GM23248 (cell line): Measurements from ENCODE around the gene PTPRD. TPM values are rescaled to one million over a fixed set of nuclear protein-coding genes. Genes with fewer than 3 reads are reported as not detected.

Experiments used
- DNase-seq: peaks from one replicate; pipeline ENCODE4 v3.0.0-alpha.2; 2015
- H2AFZ ChIP-seq: fragments of 200-600 bp; sonication (generic); 2 replicates; pipeline ENCODE4 v1.6.1; 2016; ENCODE audit warnings: antibody characterized with exemption
- H3F3A ChIP-seq: fragments of 200-600 bp; sonication (generic); 2 replicates; pipeline ENCODE4 v1.6.1; 2016; ENCODE audit warnings: mild to moderate bottlenecking, antibody characterized with exemption, mixed run types; ENCODE audit not compliant: insufficient read depth
- H3K27ac ChIP-seq: fragments of 200-600 bp; sonication (generic); 2 replicates; pipeline ENCODE4 v1.5.1; 2016; ENCODE audit warnings: mild to moderate bottlenecking
- H3K27me3 ChIP-seq: fragments of 200-600 bp; sonication (generic); replicated peaks from 2 replicates; pipeline ENCODE4 v1.6.1; 2016; ENCODE audit warnings: mild to moderate bottlenecking; ENCODE audit not compliant: insufficient read depth
- H3K36me3 ChIP-seq: fragments of 200-600 bp; sonication (generic); 2 replicates; pipeline ENCODE4 v1.6.1; 2016; ENCODE audit warnings: low read depth, mild to moderate bottlenecking
- H3K4me1 ChIP-seq: fragments of 200-600 bp; sonication (generic); 2 replicates; pipeline ENCODE4 v1.6.1; 2016; ENCODE audit warnings: mild to moderate bottlenecking; ENCODE audit not compliant: insufficient read depth
- H3K4me2 ChIP-seq: fragments of 200-600 bp; sonication (generic); one replicate; pipeline ENCODE4 v1.6.1; 2016; ENCODE audit warnings: mild to moderate bottlenecking; ENCODE audit not compliant: unreplicated experiment
- H3K4me3 ChIP-seq: fragments of 200-600 bp; sonication (generic); 2 replicates; pipeline ENCODE4 v1.5.1; 2016; ENCODE audit warnings: mild to moderate bottlenecking
- H3K79me2 ChIP-seq: fragments of 200-600 bp; sonication (generic); 2 replicates; pipeline ENCODE4 v1.6.1; 2016; ENCODE audit warnings: mild to moderate bottlenecking; ENCODE audit not compliant: insufficient read depth
- H3K9ac ChIP-seq: fragments of 200-600 bp; sonication (generic); 2 replicates; pipeline ENCODE4 v1.6.1; 2016; ENCODE audit warnings: mild to moderate bottlenecking
- H3K9me2 ChIP-seq: fragments of 200-600 bp; sonication (generic); 2 replicates; pipeline ENCODE4 v1.6.1; 2016; ENCODE audit warnings: mixed run types, mild to moderate bottlenecking, moderate library complexity; ENCODE audit not compliant: insufficient read depth
- H3K9me3 ChIP-seq: fragments of 200-600 bp; sonication (generic); one replicate; pipeline ENCODE4 v1.6.1; 2017; ENCODE audit warnings: low read depth
- H4K20me1 ChIP-seq: fragments of 200-600 bp; sonication (generic); 2 replicates; pipeline ENCODE4 v1.6.0; 2016; ENCODE audit not compliant: insufficient read depth
- EZH2 ChIP-seq: fragments of 200-600 bp; sonication (generic); IDR thresholded peaks from 2 replicates; pipeline ENCODE4 v1.6.1; 2018; ENCODE audit warnings: antibody characterized with exemption, mild to moderate bottlenecking; ENCODE audit not compliant: insufficient read depth, poor library complexity, severe bottlenecking
- EZH2phosphoT487 ChIP-seq: fragments of 200-600 bp; sonication (generic); IDR thresholded peaks from 2 replicates; pipeline ENCODE4 v1.6.1; 2018; ENCODE audit warnings: antibody characterized with exemption, moderate library complexity, mild to moderate bottlenecking, low read depth; ENCODE audit not compliant: insufficient read depth
- WGBS, 2 experiments: methylation state at CpG; one replicate each; pipeline ENCODE4 v1.1.6; 2015 to 2017; ENCODE audit warnings: low lambda C conversion rate in 2 of 2, low coverage in 1 of 2; ENCODE audit errors: missing lambda C conversion rate in 2 of 2; 5-methylcytosine and 5-hydroxymethylcytosine counted together
- in situ Hi-C: fragments of 300-500 bp; cut with MboI; formaldehyde crosslinking; loops from 2 replicates; pipeline ENCODE4 v1.15.0; 2020
- polyA plus RNA-seq: library from polyadenylated mRNA; unstranded; fragments of >200 nt; fragmentation: Nextera tagmentation; extraction: Ambion mirVana; gene quantifications from 2 replicates; pipeline ENCODE4 v1.2.1, GENCODE V29; 2016
- total RNA-seq: library from RNA; depleted of rRNA; stranded (reverse); fragments of >200 nt; shearing (Covaris generic); gene quantifications from 2 replicates; pipeline ENCODE4 v1.2.3, GENCODE V29; 2014

Gene PTPRD
- total and polyA plus RNA-seq, 2 experiments from 2014 or later: 0.05 TPM; not detected in 1

GRCh38 chr9:9174358-9174757 lies 1438.4 kb downstream of the PTPRD start:
- no peaks in the 10 kb centered on the region for H3K79me2 ChIP-seq
- H3K4me2 ChIP-seq: no peak overlapping the region
- H3K27me3 ChIP-seq: no peaks in the 10 kb centered on the region
- H3K9ac ChIP-seq: no peak overlapping the region
- H3F3A ChIP-seq: no peaks in the 10 kb centered on the region
- no peaks in the 10 kb centered on the region for H3K9me3 ChIP-seq
- no peak overlapping the region for H3K27ac ChIP-seq
- TF ChIP-seq EZH2phosphoT487 (no peak), EZH2 (no peak)
- H3K9me2 ChIP-seq: no peaks in the 10 kb centered on the region
- H4K20me1 ChIP-seq: no peaks in the 10 kb centered on the region
- H2AFZ ChIP-seq: no peak overlapping the region
- H3K4me1 ChIP-seq: no peaks in the 10 kb centered on the region
- in situ Hi-C loops: no loop called here
- no peak overlapping the region for H3K4me3 ChIP-seq
- H3K36me3 ChIP-seq: no peaks in the 10 kb centered on the region
- DNase-seq: no peak

- Histone ChIP-seq H3F3A (no peaks in the 10 kb centered on the region), H3K79me2 (no peaks in the 10 kb centered on the region), H3K27me3 (no peaks in the 10 kb centered on the region), H3K4me2 (no peak overlapping the region), H2AFZ (no peak overlapping the region), H3K4me1 (no peaks in the 10 kb centered on the region), H3K27ac (no peak overlapping the region), H3K36me3 (no peaks in the 10 kb centered on the region), H3K9ac (no peak overlapping the region), H3K9me2 (no peaks in the 10 kb centered on the region), H4K20me1 (no peaks in the 10 kb centered on the region), H3K4me3 (no peak overlapping the region), H3K9me3 (no peaks in the 10 kb centered on the region)
- TF ChIP-seq EZH2 (no peak), EZH2phosphoT487 (no peak)
- no peak for DNase-seq
- WGBS, 2 experiments: 8 to 14% methylated on average over 1 of the region's 1 CpG
- in situ Hi-C loops: no loop called here
These were observed 1439.5 kb downstream of the PTPRD start for GRCh38 chr9:9173264-9173663.

- TF ChIP-seq EZH2 (no peak), EZH2phosphoT487 (no peak)
- Histone ChIP-seq H3K27me3 (no peaks in the 10 kb centered on the region), H3K4me2 (no peak overlapping the region), H3K9me2 (no peaks in the 10 kb centered on the region), H3F3A (no peaks in the 10 kb centered on the region), H3K4me3 (no peak overlapping the region), H3K27ac (no peak overlapping the region), H3K79me2 (no peaks in the 10 kb centered on the region), H3K9ac (no peak overlapping the region), H3K4me1 (no peaks in the 10 kb centered on the region), H3K9me3 (no peaks in the 10 kb centered on the region), H4K20me1 (no peaks in the 10 kb centered on the region), H3K36me3 (no peaks in the 10 kb centered on the region), H2AFZ (no peak overlapping the region)
- no peak for DNase-seq
- in situ Hi-C loops: no loop called here
- 3 to 5% methylated on average over 4 of the region's 4 CpGs for WGBS, 2 experiments
These were observed 1442.2 kb downstream of the PTPRD start for GRCh38 chr9:9170439-9171134.

GRCh38 chr9:9142001-9142400 lies 1470.8 kb downstream of the PTPRD start:
- Histone ChIP-seq H3K4me2 (no peak overlapping the region), H3K4me3 (no peak overlapping the region), H3K9ac (no peak overlapping the region), H3K36me3 (no peaks in the 10 kb centered on the region), H4K20me1 (no peaks in the 10 kb centered on the region), H3K9me3 (no peaks in the 10 kb centered on the region), H3K9me2 (no peaks in the 10 kb centered on the region), H3F3A (no peaks in the 10 kb centered on the region), H2AFZ (no peak overlapping the region), H3K4me1 (no peaks in the 10 kb centered on the region), H3K79me2 (no peaks in the 10 kb centered on the region), H3K27me3 (no peaks in the 10 kb centered on the region), H3K27ac (no peak overlapping the region)
- no peak for DNase-seq
- TF ChIP-seq EZH2phosphoT487 (no peak), EZH2 (no peak)
- 17 to 26% methylated on average over 3 of the region's 3 CpGs for WGBS, 2 experiments
- in situ Hi-C loops: no loop called here

GRCh38 chr9:9133526-9133925 lies 1479.3 kb downstream of the PTPRD start:
- Histone ChIP-seq H3K79me2 (no peaks in the 10 kb centered on the region), H3K4me1 (no peaks in the 10 kb centered on the region), H3F3A (no peaks in the 10 kb centered on the region), H3K36me3 (no peaks in the 10 kb centered on the region), H3K27me3 (no peaks in the 10 kb centered on the region), H3K9me2 (no peaks in the 10 kb centered on the region), H3K4me3 (no peak overlapping the region), H3K4me2 (no peak overlapping the region), H4K20me1 (no peaks in the 10 kb centered on the region), H3K9ac (no peak overlapping the region), H3K27ac (no peak overlapping the region), H2AFZ (no peak overlapping the region), H3K9me3 (no peaks in the 10 kb centered on the region)
- no peak for DNase-seq
- 49 to 59% methylated on average over 3 of the region's 3 CpGs for WGBS, 2 experiments
- TF ChIP-seq EZH2: no peak
- TF ChIP-seq EZH2phosphoT487: no peak
- in situ Hi-C loops: no loop called here
